Urinary bladder (tissue), 4 donors: ENCODE results near the gene FAM180A. TPM values are rescaled to one million over a fixed set of nuclear protein-coding genes. Genes with fewer than 3 reads are reported as not detected.

Experiments
- DNase-seq: peaks from one replicate; pipeline ENCODE4 v3.0.0-alpha.2; 2015; ENCODE audit errors: extremely low spot score
- H3K27ac ChIP-seq: one replicate; pipeline ENCODE4 v1.5.1; 2013; ENCODE audit warnings: low read depth, mild to moderate bottlenecking, moderate library complexity
- H3K36me3 ChIP-seq: one replicate; pipeline ENCODE4 v1.6.1; 2013; ENCODE audit warnings: mild to moderate bottlenecking, moderate library complexity; ENCODE audit not compliant: insufficient read depth
- H3K4me1 ChIP-seq: one replicate; pipeline ENCODE4 v1.6.1; 2013; ENCODE audit warnings: mild to moderate bottlenecking, moderate library complexity; ENCODE audit not compliant: insufficient read depth
- H3K4me3 ChIP-seq: one replicate; pipeline ENCODE4 v1.5.1; 2013; ENCODE audit warnings: low read depth, low read length
- WGBS: extraction: QIAGEN DNeasy Blood & Tissue Kit; methylation state at CpG from one replicate; pipeline ENCODE4 v1.1.7; 2013; 5-methylcytosine and 5-hydroxymethylcytosine counted together
- polyA plus RNA-seq: library from polyadenylated mRNA; stranded (reverse); fragments of 200-250 nt; gene quantifications from one replicate; pipeline ENCODE4 v1.2.3, GENCODE V29; 2013
- total RNA-seq: library from RNA; depleted of rRNA; stranded (reverse); fragments of >200 nt; gene quantifications from one replicate; pipeline ENCODE4 v1.2.3, GENCODE V29; 2014
- donor health status: healthy with polysubstance abuse.
- donor health status: healthy.

FAM180A gene
- total and polyA plus RNA-seq, 2 donors = 0.63 to 2.9 TPM

DNA sequence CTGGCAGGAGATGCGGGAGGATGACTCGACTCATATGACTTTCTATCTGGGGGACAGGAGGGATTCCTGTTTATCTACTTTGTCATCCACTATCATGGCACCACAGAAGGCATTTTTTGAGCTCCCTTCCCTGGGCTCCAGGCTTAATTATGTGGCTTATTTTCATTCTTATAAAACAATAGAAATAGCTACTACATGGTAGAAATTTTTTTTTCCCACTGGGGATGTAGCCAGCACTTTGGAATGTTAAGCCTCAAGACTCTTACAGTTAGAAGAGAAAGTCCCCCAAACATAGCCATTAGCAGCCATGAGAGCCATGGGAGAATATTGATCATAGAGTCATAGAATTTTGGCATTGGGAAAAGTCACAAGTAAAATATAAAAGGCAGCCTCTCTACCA is 14.6 kb upstream of the FAM180A start:
- no peak overlapping the region for H3K4me3 ChIP-seq
- no peak for DNase-seq
- H3K36me3 ChIP-seq = no peaks in the 10 kb centered on the region
- WGBS = 93% methylated on average over 2 of the region's 2 CpGs
- H3K4me1 ChIP-seq = no peaks in the 10 kb centered on the region
- H3K27ac ChIP-seq = no peak overlapping the region

DNA sequence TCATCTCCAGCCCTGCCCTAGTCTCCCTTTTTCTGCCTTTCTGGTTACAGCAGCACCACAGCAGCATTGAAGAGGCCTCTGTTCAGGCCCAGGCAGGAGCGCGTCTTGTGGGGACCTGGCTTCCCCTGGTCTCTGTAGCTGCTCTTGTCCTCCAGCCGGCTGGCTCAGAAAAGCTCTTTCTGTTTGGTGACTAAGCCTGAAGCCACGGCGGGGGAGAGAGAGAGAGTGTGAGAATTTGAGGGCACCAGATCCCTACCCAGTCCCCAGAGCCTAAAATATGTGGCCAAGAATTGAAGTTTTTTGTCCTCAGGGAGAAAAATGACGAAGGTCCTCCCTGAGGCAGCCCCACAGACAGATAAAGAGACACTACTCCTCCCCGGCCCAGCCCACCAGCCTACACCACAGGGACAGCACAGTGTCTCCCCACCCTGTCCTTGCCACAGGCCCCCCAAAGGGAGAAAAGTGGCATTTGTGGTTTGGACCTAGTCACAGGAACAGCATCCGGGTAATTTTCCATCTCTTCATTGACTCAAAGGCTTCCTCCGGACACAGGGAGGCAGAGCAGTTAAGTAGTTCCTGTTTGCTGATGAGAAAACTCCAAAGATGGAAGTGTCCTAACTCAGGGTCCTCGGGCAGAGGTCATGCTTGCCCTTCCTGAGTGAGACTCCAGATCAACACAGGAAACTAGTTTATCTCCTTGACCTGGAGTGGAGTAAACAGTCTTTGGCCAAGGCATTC is 13.3 kb upstream of the FAM180A start:
- DNase-seq = no peak
- 71% methylated on average over 10 of the region's 10 CpGs for WGBS
- Histone ChIP-seq H3K27ac (no peak overlapping the region), H3K36me3 (no peaks in the 10 kb centered on the region), H3K4me1 (no peaks in the 10 kb centered on the region), H3K4me3 (no peak overlapping the region)

DNA sequence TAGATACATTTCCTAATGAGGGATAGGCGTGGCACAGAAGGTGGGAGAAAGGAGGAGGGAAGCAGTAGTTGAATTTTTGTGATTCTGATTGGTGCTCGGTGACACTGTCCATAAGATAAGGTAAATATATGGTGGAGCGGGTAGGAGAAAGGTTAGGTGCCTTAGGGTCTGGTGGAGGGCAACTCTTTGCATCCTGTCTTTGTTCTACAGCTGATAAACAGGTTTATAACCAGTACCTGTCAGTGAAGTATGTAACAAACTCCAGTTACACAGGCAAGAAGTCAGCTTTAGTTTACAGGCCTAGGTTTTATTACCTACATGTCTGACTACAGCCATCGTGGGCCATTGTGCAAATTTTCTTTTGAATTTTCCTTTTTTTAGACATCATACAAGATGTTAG is 10.9 kb upstream of the FAM180A start:
- Histone ChIP-seq H3K27ac (no peak overlapping the region), H3K36me3 (no peaks in the 10 kb centered on the region), H3K4me3 (no peak overlapping the region), H3K4me1 (no peaks in the 10 kb centered on the region)
- no peak for DNase-seq
- 71% methylated on average over 4 of the region's 4 CpGs for WGBS

DNA sequence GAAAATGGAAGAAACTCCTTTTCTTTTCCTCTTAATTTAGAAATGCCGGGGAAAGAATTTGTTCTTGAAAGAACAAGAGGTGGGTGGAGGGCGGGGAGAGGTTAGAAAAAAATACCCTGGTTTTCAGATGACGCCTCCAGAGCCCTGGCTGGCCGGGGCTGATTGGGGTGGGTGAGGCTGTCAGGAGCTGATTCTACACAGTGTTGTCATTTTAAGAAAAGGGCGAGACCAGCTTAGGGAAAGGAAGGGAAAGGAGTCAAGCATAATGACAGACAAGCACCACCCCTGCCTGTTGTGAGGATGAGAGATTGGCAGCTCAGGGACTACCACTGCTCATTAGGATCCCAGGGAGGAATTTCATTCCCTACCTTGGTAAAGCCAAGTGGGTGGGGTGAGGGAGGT is 9.9 kb upstream of the FAM180A start:
- Histone ChIP-seq H3K4me3 (peak overlapping the region; percentile 20), H3K27ac (no peak overlapping the region), H3K36me3 (no peaks in the 10 kb centered on the region), H3K4me1 (no peaks in the 10 kb centered on the region)
- WGBS = 34% methylated on average over 5 of the region's 5 CpGs
- no peak for DNase-seq

DNA sequence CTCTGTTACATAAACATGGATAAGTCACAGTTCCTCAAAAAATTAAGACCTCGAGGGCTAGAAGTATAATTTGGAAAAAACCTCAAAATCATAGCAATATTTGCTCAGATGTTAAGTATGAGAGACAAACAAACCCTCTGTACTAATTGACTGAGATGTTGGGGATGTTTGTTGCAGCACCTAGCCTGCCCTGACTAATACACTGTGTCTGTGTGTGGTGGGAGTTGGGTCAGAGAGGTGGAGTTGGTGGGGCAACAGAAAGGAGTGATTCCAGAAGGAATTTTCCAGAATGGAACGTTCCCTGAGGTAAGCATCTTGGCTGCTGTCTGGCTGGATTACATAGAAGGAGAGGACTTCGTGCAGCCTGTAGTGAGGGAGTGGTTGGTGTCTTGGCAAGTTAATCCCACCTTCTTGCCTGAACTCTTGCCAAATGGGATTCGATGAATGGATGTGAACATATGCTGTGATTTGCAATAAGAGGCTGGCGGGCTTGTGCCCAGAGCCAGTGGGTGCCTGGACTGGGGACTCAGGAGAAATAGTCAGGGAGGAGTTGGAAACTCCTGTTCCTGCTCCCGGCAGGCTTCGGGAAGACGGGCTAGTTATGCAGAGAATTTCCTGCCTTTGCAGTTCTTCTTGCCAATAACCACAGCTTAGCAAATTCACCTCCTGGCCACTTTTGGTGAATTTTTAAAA is 9.3 kb upstream of the FAM180A start:
- DNase-seq = no peak
- H3K4me1 ChIP-seq = no peaks in the 10 kb centered on the region
- WGBS = 36% methylated on average over 8 of the region's 8 CpGs
- no peak overlapping the region for H3K27ac ChIP-seq
- H3K4me3 ChIP-seq = peak overlapping the region; percentile 20
- H3K36me3 ChIP-seq = no peaks in the 10 kb centered on the region

DNA sequence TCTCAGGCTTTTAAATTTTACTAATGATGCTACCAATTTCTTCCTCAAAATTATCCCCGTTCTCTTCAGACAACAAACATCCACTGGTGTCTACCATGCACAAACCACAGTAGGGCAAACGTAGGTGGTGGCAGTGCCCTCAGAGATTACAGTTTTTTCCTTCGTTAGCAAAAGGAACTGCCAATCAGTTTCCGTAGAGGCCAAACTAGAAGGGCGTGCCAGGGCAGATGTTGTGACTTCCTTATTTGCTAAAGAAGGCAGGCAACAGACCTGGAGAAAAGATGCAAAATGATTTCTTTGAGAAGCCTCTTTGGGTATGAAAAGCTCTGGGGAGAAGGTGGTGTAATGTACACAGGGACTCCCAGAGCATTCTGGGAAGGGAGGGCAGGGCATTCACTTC is 7.6 kb upstream of the FAM180A start:
- Histone ChIP-seq H3K4me1 (no peaks in the 10 kb centered on the region), H3K4me3 (no peak overlapping the region), H3K27ac (no peak overlapping the region), H3K36me3 (no peaks in the 10 kb centered on the region)
- WGBS = 65% methylated on average over 5 of the region's 5 CpGs
- DNase-seq = no peak

DNA sequence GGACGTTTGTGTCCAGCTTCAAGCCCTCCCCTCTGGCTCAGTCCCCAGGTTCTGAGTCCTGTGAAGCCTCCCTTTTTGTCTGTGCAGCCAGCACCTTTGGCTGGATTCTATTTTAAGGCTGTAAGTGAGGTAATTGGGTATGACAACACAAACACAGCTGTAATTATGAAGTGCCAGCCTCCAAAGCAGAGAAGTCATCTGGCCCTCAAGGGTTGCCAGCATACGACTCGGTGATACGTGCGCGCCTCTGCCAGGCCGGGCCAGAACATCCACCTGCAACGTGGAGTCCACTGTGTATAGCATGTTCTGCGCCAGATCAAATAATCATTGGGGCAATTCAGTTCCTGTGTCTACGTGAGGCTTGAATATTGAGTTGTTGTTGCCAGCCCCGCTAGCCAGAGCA is 6.7 kb upstream of the FAM180A start:
- 84% methylated on average over 11 of the region's 11 CpGs for WGBS
- Histone ChIP-seq H3K4me1 (no peaks in the 10 kb centered on the region), H3K27ac (no peak overlapping the region), H3K4me3 (no peak overlapping the region), H3K36me3 (no peaks in the 10 kb centered on the region)
- no peak for DNase-seq

DNA sequence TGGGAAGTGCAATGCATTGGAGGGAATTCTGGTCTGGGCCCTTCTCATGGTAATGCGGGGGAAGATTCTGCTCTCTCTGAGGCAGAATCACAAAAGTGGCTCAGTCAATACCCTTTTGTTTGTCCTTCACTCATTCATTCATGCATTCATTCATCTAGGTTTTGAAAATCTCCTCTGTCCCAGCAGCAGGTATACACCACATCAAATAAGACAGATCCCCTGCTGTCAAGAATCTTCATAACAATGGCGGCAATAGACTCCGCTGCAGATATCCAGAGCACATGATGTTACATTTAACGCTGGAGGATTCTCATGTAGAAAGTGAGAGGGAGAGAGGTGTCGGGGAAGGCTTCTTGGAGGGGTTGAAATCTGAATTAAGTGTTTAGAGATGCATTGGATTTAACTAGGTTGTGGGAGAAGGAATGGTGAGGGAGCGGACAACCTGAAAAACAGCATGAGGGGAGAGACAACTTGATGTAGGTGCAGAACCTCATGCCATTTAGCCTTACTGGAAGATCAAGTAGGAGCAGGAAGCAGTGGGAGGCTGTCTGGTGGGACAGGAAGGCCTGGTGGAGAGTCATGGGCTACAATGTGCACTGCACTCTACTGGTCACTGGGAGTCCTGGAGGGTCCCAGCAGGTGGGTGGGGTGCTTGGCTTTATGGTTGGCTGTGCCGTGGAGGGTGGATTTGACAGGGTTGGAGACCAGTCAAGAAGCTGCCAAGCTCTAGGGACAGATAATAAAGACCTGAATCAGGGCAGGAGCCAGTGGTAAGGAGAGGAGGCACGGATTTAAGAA is 5.2 kb upstream of the FAM180A start:
- no peak overlapping the region for H3K27ac ChIP-seq

DNA sequence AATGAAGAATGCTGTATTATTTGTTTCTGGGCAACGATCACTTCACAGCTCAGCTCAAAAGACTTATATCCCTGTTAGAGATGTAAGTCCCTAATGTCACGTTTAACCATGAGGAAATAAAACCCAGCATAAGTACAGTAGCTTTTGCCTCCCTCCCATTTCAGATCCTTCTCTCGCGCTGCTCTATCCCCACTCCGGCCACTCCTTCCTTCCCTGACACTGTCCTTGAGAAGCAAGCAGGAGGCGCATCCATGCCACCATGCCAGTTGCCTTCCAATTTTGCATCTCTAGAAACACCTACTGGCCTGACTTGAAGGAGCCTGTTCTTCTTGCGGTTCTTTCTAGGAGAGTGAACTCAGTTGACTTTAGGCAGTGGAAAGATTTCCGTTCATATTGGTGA is 1.2 kb downstream of the FAM180A start:
- Histone ChIP-seq H3K36me3 (no peaks in the 10 kb centered on the region), H3K27ac (no peak overlapping the region), H3K4me3 (no peak overlapping the region), H3K4me1 (no peaks in the 10 kb centered on the region)
- no peak for DNase-seq
- WGBS = 94% methylated on average over 8 of the region's 8 CpGs

More for the DNA sequence above, 5.2 kb upstream of the FAM180A start:
- no peak for DNase-seq
- WGBS = 93% methylated on average over 8 of the region's 8 CpGs
- no peaks in the 10 kb centered on the region for H3K4me1 ChIP-seq
- no peaks in the 10 kb centered on the region for H3K36me3 ChIP-seq
- no peak overlapping the region for H3K4me3 ChIP-seq

DNA sequence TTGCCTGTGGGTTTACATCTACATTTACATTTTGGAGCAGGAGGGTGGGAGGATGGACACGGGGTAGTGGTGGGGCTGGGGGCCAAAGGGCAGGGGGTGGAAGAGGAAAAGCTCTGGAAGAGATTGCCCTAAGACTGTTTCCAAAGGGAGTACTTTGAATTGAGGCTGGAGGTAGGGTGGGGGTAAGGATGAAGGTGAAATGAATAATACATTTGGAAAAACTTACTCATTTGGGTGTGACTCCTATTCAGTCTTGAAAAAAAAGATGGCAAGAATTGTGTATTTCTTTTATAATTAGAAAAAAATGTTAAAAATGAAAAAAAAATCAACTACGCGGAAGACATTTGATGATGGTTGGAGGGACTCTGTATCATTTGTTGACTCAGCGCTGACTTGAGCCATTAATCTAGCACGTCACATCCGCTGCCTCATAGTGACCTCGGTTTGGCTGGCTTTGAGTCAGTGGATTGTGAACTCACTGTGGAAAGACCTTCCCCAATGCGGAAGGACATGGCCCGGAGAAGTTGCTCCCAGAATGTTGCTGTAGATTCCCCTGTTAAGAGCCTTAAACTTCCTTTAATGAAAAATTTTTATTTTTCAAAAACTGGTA is 2.8 kb downstream of the FAM180A start:
- Histone ChIP-seq H3K36me3 (no peaks in the 10 kb centered on the region), H3K27ac (no peak overlapping the region), H3K4me1 (no peaks in the 10 kb centered on the region), H3K4me3 (no peak overlapping the region)
- WGBS = 78% methylated on average over 9 of the region's 9 CpGs
- DNase-seq = no peak

DNA sequence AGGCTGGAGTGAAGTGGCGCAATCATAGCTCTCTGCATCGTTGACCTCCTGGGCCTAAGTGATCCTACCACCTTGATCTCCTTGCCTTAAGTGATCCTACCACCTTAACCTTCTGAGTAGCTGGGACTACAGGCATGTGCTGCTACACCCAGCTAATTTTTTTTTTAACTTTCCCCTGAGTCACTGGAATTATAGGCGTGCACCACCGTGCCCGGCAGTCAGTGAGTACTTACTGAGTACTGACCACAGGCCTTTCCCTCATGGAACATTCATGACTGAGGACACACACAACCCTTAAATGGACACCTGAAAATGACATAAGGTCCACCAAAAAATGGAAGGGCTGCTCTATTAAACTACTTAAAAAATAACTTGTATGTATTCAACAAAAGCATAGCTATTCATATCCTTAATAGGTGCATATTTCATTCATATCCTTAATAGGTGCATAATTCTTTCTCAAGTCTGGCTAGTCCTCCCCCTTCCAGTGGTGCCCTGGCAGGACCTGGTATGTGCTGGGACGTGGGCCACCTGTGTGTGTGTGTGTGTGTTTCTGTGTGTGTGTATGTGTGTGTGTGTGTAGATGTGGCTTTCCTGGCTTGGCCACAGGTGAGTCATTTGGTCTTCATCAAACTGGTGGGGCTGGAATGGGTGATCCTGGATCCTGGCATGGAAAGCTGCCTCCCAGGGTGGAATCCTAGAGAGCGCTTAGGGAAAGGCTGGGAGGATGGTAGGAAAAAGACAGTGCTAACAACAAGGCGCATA is 3.5 kb downstream of the FAM180A start:
- Histone ChIP-seq H3K4me3 (no peak overlapping the region), H3K36me3 (no peaks in the 10 kb centered on the region), H3K4me1 (no peaks in the 10 kb centered on the region), H3K27ac (no peak overlapping the region)
- DNase-seq = no peak
- WGBS = 89% methylated on average over 8 of the region's 8 CpGs

DNA sequence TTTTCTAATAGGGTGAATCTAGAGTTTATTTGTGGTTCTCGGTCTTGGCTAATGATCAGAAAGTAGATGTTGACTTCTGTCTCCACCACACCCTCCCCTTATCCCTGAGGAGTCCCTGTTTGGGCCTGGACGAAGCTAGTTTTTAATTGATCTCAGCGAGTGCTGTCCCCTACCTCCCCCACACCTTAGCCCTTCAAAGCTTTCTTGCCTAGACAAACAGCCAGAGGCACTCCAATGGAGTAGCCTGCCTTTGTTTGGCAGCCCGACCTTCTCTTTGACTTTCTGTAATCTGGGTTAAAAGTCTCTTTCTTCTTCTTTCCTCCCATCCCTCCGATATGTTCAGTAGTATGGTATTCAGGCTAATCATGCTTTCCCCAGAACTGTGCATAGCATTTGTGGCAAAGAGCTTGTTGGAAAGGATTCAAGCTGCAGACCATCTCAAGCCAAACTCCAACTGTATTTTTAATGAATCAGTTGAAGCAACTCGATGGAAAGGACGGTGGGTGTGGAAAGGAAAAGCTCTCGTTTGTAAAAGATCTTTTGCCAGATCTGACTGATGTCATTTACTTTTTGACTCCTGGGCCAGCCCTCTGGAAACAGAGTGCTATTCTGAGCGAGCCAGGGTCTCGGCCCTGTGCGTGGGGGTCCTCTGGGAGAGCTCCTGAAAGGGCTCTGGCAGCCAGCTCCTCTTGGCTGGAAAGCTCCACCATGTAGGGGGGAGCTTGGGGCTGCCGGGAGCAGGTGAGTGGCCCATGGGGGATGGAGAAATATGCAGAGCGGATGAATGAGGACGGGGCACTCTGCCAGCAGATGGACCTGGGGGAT is 4.5 kb downstream of the FAM180A start:
- DNase-seq = no peak
- H3K36me3 ChIP-seq = no peaks in the 10 kb centered on the region
- no peaks in the 10 kb centered on the region for H3K4me1 ChIP-seq
- WGBS = 47% methylated on average over 14 of the region's 14 CpGs
- H3K4me3 ChIP-seq = no peak overlapping the region
- no peak overlapping the region for H3K27ac ChIP-seq
